SJCRH30 (cell line): ENCODE results near the gene RUNDC3A. TPM values are rescaled to one million over a fixed set of nuclear protein-coding genes. Genes with fewer than 3 reads are reported as not detected.
"Not testable (repeated sequence)": the region's sequence is repeated elsewhere in the genome, so short reads cannot be mapped to it uniquely, and the experiment has no call there.

Source experiments
- DNase-seq, 2 experiments: peaks; one replicate each; pipeline ENCODE4 v3.0.0-alpha.2; 2015 to 2020
- H3K27ac ChIP-seq: fragments of 250-450 bp; sonication (Bioruptor Pico); 2 replicates; pipeline ENCODE4 v1.5.1; 2020; ENCODE audit warnings: mild to moderate bottlenecking, moderate library complexity
- H3K27me3 ChIP-seq: fragments of 250-450 bp; sonication (Bioruptor Pico); 2 replicates; pipeline ENCODE4 v1.5.1; 2020; ENCODE audit warnings: mild to moderate bottlenecking, moderate library complexity
- H3K36me3 ChIP-seq: fragments of 250-450 bp; sonication (Bioruptor Pico); 2 replicates; pipeline ENCODE4 v1.5.1; 2020; ENCODE audit warnings: mild to moderate bottlenecking, moderate library complexity
- H3K4me1 ChIP-seq: fragments of 250-450 bp; sonication (Bioruptor Pico); 2 replicates; pipeline ENCODE4 v1.5.1; 2020; ENCODE audit warnings: mild to moderate bottlenecking, moderate library complexity
- H3K4me3 ChIP-seq: fragments of 250-450 bp; sonication (Bioruptor Pico); 2 replicates; pipeline ENCODE4 v1.5.1; 2020; ENCODE audit warnings: mild to moderate bottlenecking, moderate library complexity
- H3K9me3 ChIP-seq: fragments of 250-450 bp; sonication (Bioruptor Pico); replicated peaks from 2 replicates; pipeline ENCODE4 v1.5.1; 2020; ENCODE audit warnings: mild to moderate bottlenecking, moderate library complexity
- total RNA-seq: library from RNA; depleted of rRNA; stranded (reverse); fragments of >200 nt; shearing (Covaris generic); gene quantifications from 2 replicates; pipeline ENCODE4 v1.2.3, GENCODE V29; 2014

The RUNDC3A gene
- total RNA-seq, 1 experiment from 2014 or later = 0.14 TPM

- no peaks in the 10 kb centered on the region for H3K27me3 ChIP-seq
- H3K9me3 ChIP-seq = no peaks in the 10 kb centered on the region
- no peak for DNase-seq
- H3K27ac ChIP-seq = no peak overlapping the region
- no peak overlapping the region for H3K4me3 ChIP-seq
- H3K36me3 ChIP-seq = peaks cover 17% of the 10 kb centered on the region; the same call in 1 of the 2 replicates
- no peaks in the 10 kb centered on the region for H3K4me1 ChIP-seq
Measured at GRCh38 chr17:44321246-44322120, 13.1 kb downstream of the RUNDC3A start.

GRCh38 chr17:44322236-44322895, 14.0 kb downstream of the RUNDC3A start:
- no peak overlapping the region for H3K4me3 ChIP-seq
- no peak overlapping the region for H3K27ac ChIP-seq
- H3K9me3 ChIP-seq = no peaks in the 10 kb centered on the region
- H3K36me3 ChIP-seq = peaks cover 17% of the 10 kb centered on the region; the same call in 1 of the 2 replicates
- no peaks in the 10 kb centered on the region for H3K27me3 ChIP-seq
- no peaks in the 10 kb centered on the region for H3K4me1 ChIP-seq
- no peak for DNase-seq

GRCh38 chr17:44323359-44324091, 15.1 kb downstream of the RUNDC3A start:
- Histone ChIP-seq H3K4me1 (no peaks in the 10 kb centered on the region), H3K27me3 (no peaks in the 10 kb centered on the region), H3K9me3 (no peaks in the 10 kb centered on the region), H3K36me3 (peaks cover 17% of the 10 kb centered on the region; the same call in 1 of the 2 replicates), H3K27ac (no peak overlapping the region), H3K4me3 (peak overlapping the region; percentile 89)
- no peak for DNase-seq

- peaks cover 17% of the 10 kb centered on the region; the same call in 1 of the 2 replicates for H3K36me3 ChIP-seq
- no peaks in the 10 kb centered on the region for H3K9me3 ChIP-seq
- no peaks in the 10 kb centered on the region for H3K4me1 ChIP-seq
- no peak overlapping the region; the same call in 1 of the 2 replicates for H3K27ac ChIP-seq
- peak overlapping the region; percentile 89 for H3K4me3 ChIP-seq
- peak in 1 of 2 experiments; percentile 34 for DNase-seq
- no peaks in the 10 kb centered on the region for H3K27me3 ChIP-seq
Measured at GRCh38 chr17:44324092-44324570, 15.7 kb downstream of the RUNDC3A start.

GRCh38 chr17:44324571-44325275, 16.3 kb downstream of the RUNDC3A start, which contains the start of gene SLC25A39:
Gene SLC25A39, minus strand, starts transcription at chr17:44324823. Its CDS starts 1,261 bp downstream, at chr17:44323562.
- no peaks in the 10 kb centered on the region for H3K9me3 ChIP-seq
- H3K36me3 ChIP-seq = peaks cover 16% of the 10 kb centered on the region; the same call in 1 of the 2 replicates
- H3K27ac ChIP-seq = no peak within 1 kb of the TSS; the same call in 1 of the 2 replicates
- no peaks in the 10 kb centered on the region for H3K4me1 ChIP-seq
- no peaks in the 10 kb centered on the region for H3K27me3 ChIP-seq
- DNase-seq = peak; percentile 91 to 93
- peak within 1 kb of the TSS; percentile 89 for H3K4me3 ChIP-seq

- Histone ChIP-seq H3K27ac (no peak overlapping the region), H3K4me3 (no peak overlapping the region), H3K9me3 (no peaks in the 10 kb centered on the region), H3K36me3 (0 out of 2 replicates have a peak, but pooled peaks cover 4% of the 10 kb centered on the region), H3K4me1 (no peaks in the 10 kb centered on the region), H3K27me3 (no peaks in the 10 kb centered on the region)
- peak; percentile 98 for DNase-seq
Measured at GRCh38 chr17:44326861-44327444, 18.6 kb downstream of the RUNDC3A start.

GRCh38 chr17:44327715-44328449, 19.5 kb downstream of the RUNDC3A start:
- H3K36me3 ChIP-seq = 0 out of 2 replicates have a peak, but pooled peaks cover 2% of the 10 kb centered on the region
- H3K4me1 ChIP-seq = no peaks in the 10 kb centered on the region
- no peaks in the 10 kb centered on the region for H3K9me3 ChIP-seq
- peaks cover 5% of the 10 kb centered on the region; the same call in 1 of the 2 replicates for H3K27me3 ChIP-seq
- no peak overlapping the region for H3K27ac ChIP-seq
- no peak for DNase-seq
- H3K4me3 ChIP-seq = no peak overlapping the region

- not testable (repeated sequence) for H3K36me3 ChIP-seq, DNase-seq
Measured at GRCh38 chr17:44329516-44329915, 21.1 kb downstream of the RUNDC3A start.

GRCh38 chr17:44330263-44330662, 21.9 kb downstream of the RUNDC3A start:
- not testable (repeated sequence) for H3K27me3 ChIP-seq, DNase-seq, H3K36me3 ChIP-seq, H3K4me3 ChIP-seq, H3K4me1 ChIP-seq, H3K9me3 ChIP-seq, H3K27ac ChIP-seq

More at GRCh38 chr17:44329516-44329915, 21.1 kb downstream of the RUNDC3A start:
- not testable (repeated sequence) for H3K27me3 ChIP-seq, H3K4me3 ChIP-seq, H3K9me3 ChIP-seq, H3K4me1 ChIP-seq, H3K27ac ChIP-seq

- no peaks in the 10 kb centered on the region for H3K4me1 ChIP-seq
- DNase-seq = peak; percentile 73 to 91
- H3K9me3 ChIP-seq = no peaks in the 10 kb centered on the region
- H3K27me3 ChIP-seq = peaks cover 19% of the 10 kb centered on the region
- no peak overlapping the region for H3K27ac ChIP-seq
- no peak overlapping the region for H3K4me3 ChIP-seq
- H3K36me3 ChIP-seq = no peaks in the 10 kb centered on the region
Measured at GRCh38 chr17:44331249-44331760, 22.9 kb downstream of the RUNDC3A start.

- no peak overlapping the region for H3K4me3 ChIP-seq
- H3K27me3 ChIP-seq = peaks cover 20% of the 10 kb centered on the region
- H3K36me3 ChIP-seq = no peaks in the 10 kb centered on the region
- no peaks in the 10 kb centered on the region for H3K4me1 ChIP-seq
- no peaks in the 10 kb centered on the region for H3K9me3 ChIP-seq
- no peak for DNase-seq
- H3K27ac ChIP-seq = no peak overlapping the region
Measured at GRCh38 chr17:44333371-44333770, 25.0 kb downstream of the RUNDC3A start.

- H3K36me3 ChIP-seq = no peaks in the 10 kb centered on the region
- no peak overlapping the region for H3K4me3 ChIP-seq
- DNase-seq = no peak
- H3K4me1 ChIP-seq = no peaks in the 10 kb centered on the region
- H3K9me3 ChIP-seq = no peaks in the 10 kb centered on the region
- H3K27me3 ChIP-seq = peaks cover 20% of the 10 kb centered on the region
- no peak overlapping the region for H3K27ac ChIP-seq
Measured at GRCh38 chr17:44334315-44334714, 25.9 kb downstream of the RUNDC3A start.

GRCh38 chr17:44334727-44335126, 26.3 kb downstream of the RUNDC3A start:
- Histone ChIP-seq H3K27ac (no peak overlapping the region), H3K36me3 (no peaks in the 10 kb centered on the region), H3K4me3 (no peak overlapping the region), H3K4me1 (no peaks in the 10 kb centered on the region), H3K9me3 (no peaks in the 10 kb centered on the region), H3K27me3 (peaks cover 20% of the 10 kb centered on the region)
- DNase-seq = no peak
